HCT116 (cell line): ENCODE data around the gene TMEM87A.

ENCODE experiments used
- CTCF ChIP-seq, 3 experiments: fragments of 200-600 bp in 1 of 3; sonication (generic) in 1 of 3; IDR thresholded peaks in 2 of 3; conservative IDR thresholded peaks in 1 of 3; 2 replicates each; pipeline ENCODE4 v1.5.1; 2012 to 2017; ENCODE audit warnings: low read depth in 2 of 3, low read length in 2 of 3, antibody characterized with exemption in 1 of 3, borderline replicate concordance in 1 of 3, control low read depth in 1 of 3, mild to moderate bottlenecking in 1 of 3, mixed read lengths in 1 of 3, mixed run types in 1 of 3, moderate library complexity in 1 of 3; ENCODE audit not compliant: insufficient read depth in 1 of 3
- EGR1 ChIP-seq: IDR thresholded peaks from 2 replicates; pipeline ENCODE4 v1.6.1; 2012; ENCODE audit warnings: low read depth
- EZH2phosphoT487 ChIP-seq: fragments of 200-600 bp; IDR thresholded peaks from 2 replicates; pipeline ENCODE4 v1.6.1; 2018; ENCODE audit warnings: antibody characterized with exemption, borderline replicate concordance
- POLR2A ChIP-seq: IDR thresholded peaks from 2 replicates; pipeline ENCODE4 v1.7.0; 2011; ENCODE audit warnings: borderline replicate concordance; ENCODE audit not compliant: insufficient read depth, insufficient read length; ENCODE audit errors: extremely low read depth
- POLR2AphosphoS5 ChIP-seq: IDR thresholded peaks from 2 replicates; pipeline ENCODE4 v1.6.1; 2011; ENCODE audit warnings: mild to moderate bottlenecking, low read depth, low read length, moderate library complexity
- RAD21 ChIP-seq: IDR thresholded peaks from 2 replicates; pipeline ENCODE4 v1.6.1; 2012; ENCODE audit warnings: low read depth, mild to moderate bottlenecking
- REST ChIP-seq: IDR thresholded peaks from 2 replicates; pipeline ENCODE4 v1.6.1; 2012; ENCODE audit warnings: low read depth
- SP1 ChIP-seq: IDR thresholded peaks from 2 replicates; pipeline ENCODE4 v1.6.1; 2012; ENCODE audit warnings: low read depth
- SRF ChIP-seq: IDR thresholded peaks from 2 replicates; pipeline ENCODE4 v1.6.1; 2012; ENCODE audit warnings: low read depth
- YY1 ChIP-seq: IDR thresholded peaks from 2 replicates; pipeline ENCODE4 v1.6.1; 2011; ENCODE audit warnings: low read length, low read depth, moderate library complexity, mild to moderate bottlenecking; ENCODE audit not compliant: insufficient replicate concordance; ENCODE audit errors: extremely low read depth
- TF ChIP-seq, protein P1 (sequence below): IDR thresholded peaks from 2 replicates; pipeline ENCODE4 v1.6.1; 2011; ENCODE audit warnings: mild to moderate bottlenecking, low read length, moderate library complexity; ENCODE audit not compliant: insufficient replicate concordance; ENCODE audit errors: extremely low read depth

DNA sequence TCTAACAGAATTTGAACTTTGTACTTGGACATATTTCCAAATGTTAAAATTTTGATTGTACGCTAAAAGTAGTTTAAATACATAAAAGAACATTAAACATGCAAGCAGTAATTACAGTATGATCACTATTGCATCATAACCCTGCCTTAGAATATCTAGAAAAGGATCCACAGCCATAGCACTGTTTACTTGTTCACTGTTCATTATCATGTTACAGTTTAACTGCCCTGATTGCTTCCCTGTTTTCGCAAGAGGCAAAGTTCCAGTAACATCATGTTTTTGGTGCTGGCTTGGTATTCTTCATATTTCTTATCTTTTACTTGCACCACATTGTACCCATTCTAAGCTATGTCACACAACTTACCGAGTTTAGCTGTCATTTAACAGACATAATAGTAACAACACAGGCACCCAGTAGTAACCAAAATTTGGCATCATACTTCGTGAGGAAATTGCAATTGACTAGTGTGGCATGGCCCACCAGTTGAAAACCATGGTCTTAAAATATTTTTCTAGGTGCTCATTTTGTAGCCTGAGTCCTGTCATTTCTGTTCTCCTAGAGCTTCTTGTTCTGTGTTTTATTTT is 13.3 kb upstream of the TMEM87A start:
- TF ChIP-seq CTCF (IDR thresholded peaks at IDR 0.05 in 2 of 3, conservative IDR thresholded peaks at IDR 0.05 in 1 of 3; ENCODE audit: borderline replicate concordance in 1 of 3, insufficient read depth in 1 of 3, low read depth in 2 of 3, low read length in 2 of 3): no peak
- TF ChIP-seq SP1: no peak
- no peak for TF ChIP-seq EZH2phosphoT487
- TF ChIP-seq POLR2A: no peak
- no peak for TF ChIP-seq SRF
- no peak for TF ChIP-seq POLR2AphosphoS5
- no peak for TF ChIP-seq REST
- TF ChIP-seq YY1: no peak
- no peak for TF ChIP-seq RAD21
- TF ChIP-seq, protein P1, sequence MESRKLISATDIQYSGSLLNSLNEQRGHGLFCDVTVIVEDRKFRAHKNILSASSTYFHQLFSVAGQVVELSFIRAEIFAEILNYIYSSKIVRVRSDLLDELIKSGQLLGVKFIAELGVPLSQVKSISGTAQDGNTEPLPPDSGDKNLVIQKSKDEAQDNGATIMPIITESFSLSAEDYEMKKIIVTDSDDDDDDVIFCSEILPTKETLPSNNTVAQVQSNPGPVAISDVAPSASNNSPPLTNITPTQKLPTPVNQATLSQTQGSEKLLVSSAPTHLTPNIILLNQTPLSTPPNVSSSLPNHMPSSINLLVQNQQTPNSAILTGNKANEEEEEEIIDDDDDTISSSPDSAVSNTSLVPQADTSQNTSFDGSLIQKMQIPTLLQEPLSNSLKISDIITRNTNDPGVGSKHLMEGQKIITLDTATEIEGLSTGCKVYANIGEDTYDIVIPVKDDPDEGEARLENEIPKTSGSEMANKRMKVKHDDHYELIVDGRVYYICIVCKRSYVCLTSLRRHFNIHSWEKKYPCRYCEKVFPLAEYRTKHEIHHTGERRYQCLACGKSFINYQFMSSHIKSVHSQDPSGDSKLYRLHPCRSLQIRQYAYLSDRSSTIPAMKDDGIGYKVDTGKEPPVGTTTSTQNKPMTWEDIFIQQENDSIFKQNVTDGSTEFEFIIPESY: no peak
- TF ChIP-seq EGR1: no peak
